ENCODE results near the gene RIN3. TPM values are rescaled to one million over a fixed set of nuclear protein-coding genes. Genes with fewer than 3 reads are reported as not detected.

The RIN3 gene
- total RNA-seq, 2 donors from 2014 or later = 47.4 to 54.2 TPM

GRCh38 chr14:92472860-92473259 lies 40.7 kb upstream of the RIN3 start:
- DNase-seq (ENCODE audit: low spot score) (no peak), ATAC-seq (ENCODE audit: insufficient number of reproducible peaks, low FRiP score, low read depth) (no peak)
- peaks cover 0 to 4% of the 10 kb centered on the region in 2 donors for H3K4me1 ChIP-seq (ENCODE audit: control insufficient read depth in 1 of 2, low read depth in 2 of 2)
- no peaks in the 10 kb centered on the region for H3K36me3 ChIP-seq
- no peaks in the 10 kb centered on the region for H3K27me3 ChIP-seq (replicated peaks; ENCODE audit: insufficient read depth)
- no peaks in the 10 kb centered on the region for H3K9me3 ChIP-seq
- no peak overlapping the region for H3K4me3 ChIP-seq
- TF ChIP-seq CTCF (IDR thresholded peaks at IDR 0.05) = no peak
- no peak overlapping the region for H3K27ac ChIP-seq

- no peak overlapping the region for H3K27ac ChIP-seq
- ATAC-seq (ENCODE audit: insufficient number of reproducible peaks, low FRiP score, low read depth) (no peak), DNase-seq (ENCODE audit: low spot score) (no peak)
Measured at GRCh38 chr14:92473261-92473968, 40.2 kb upstream of the RIN3 start.

GRCh38 chr14:92473969-92474535 lies 39.5 kb upstream of the RIN3 start:
- ATAC-seq (ENCODE audit: insufficient number of reproducible peaks, low FRiP score, low read depth) = no peak
- Histone ChIP-seq H3K9me3 (no peaks in the 10 kb centered on the region), H3K36me3 (no peaks in the 10 kb centered on the region), H3K4me3 (no peak overlapping the region), H3K4me1 (ENCODE audit: control insufficient read depth in 1 of 2, low read depth in 2 of 2) (peaks cover 0 to 4% of the 10 kb centered on the region in 2 donors), H3K27ac (no peak overlapping the region), H3K27me3 (replicated peaks; ENCODE audit: insufficient read depth) (no peaks in the 10 kb centered on the region)
- DNase-seq (ENCODE audit: low spot score) = no peak
- TF ChIP-seq CTCF (IDR thresholded peaks at IDR 0.05) = no peak

More at GRCh38 chr14:92473261-92473968, 40.2 kb upstream of the RIN3 start:
- H3K9me3 ChIP-seq = no peaks in the 10 kb centered on the region
- no peaks in the 10 kb centered on the region for H3K27me3 ChIP-seq (replicated peaks; ENCODE audit: insufficient read depth)
- no peak overlapping the region for H3K4me3 ChIP-seq
- TF ChIP-seq CTCF (IDR thresholded peaks at IDR 0.05) = no peak
- no peaks in the 10 kb centered on the region for H3K36me3 ChIP-seq
- peaks cover 0 to 4% of the 10 kb centered on the region in 2 donors for H3K4me1 ChIP-seq (ENCODE audit: control insufficient read depth in 1 of 2, low read depth in 2 of 2)

GRCh38 chr14:92475037-92475436 lies 38.5 kb upstream of the RIN3 start:
- no peaks in the 10 kb centered on the region for H3K27me3 ChIP-seq (replicated peaks; ENCODE audit: insufficient read depth)
- no peaks in the 10 kb centered on the region for H3K36me3 ChIP-seq
- ATAC-seq (ENCODE audit: insufficient number of reproducible peaks, low FRiP score, low read depth) (no peak), DNase-seq (ENCODE audit: low spot score) (no peak)
- H3K4me3 ChIP-seq = no peak overlapping the region
- TF ChIP-seq CTCF (IDR thresholded peaks at IDR 0.05) = no peak
- H3K9me3 ChIP-seq = no peaks in the 10 kb centered on the region
- H3K4me1 ChIP-seq (ENCODE audit: control insufficient read depth in 1 of 2, low read depth in 2 of 2) = peaks cover 0 to 4% of the 10 kb centered on the region in 2 donors
- H3K27ac ChIP-seq = no peak overlapping the region

- Histone ChIP-seq H3K36me3 (no peaks in the 10 kb centered on the region), H3K27me3 (replicated peaks; ENCODE audit: insufficient read depth) (no peaks in the 10 kb centered on the region), H3K9me3 (no peaks in the 10 kb centered on the region), H3K4me3 (no peak overlapping the region), H3K27ac (no peak overlapping the region), H3K4me1 (ENCODE audit: control insufficient read depth in 1 of 2, low read depth in 2 of 2) (peaks cover 0 to 4% of the 10 kb centered on the region in 2 donors)
- ATAC-seq (ENCODE audit: insufficient number of reproducible peaks, low FRiP score, low read depth) (no peak), DNase-seq (ENCODE audit: low spot score) (no peak)
- TF ChIP-seq CTCF (IDR thresholded peaks at IDR 0.05) = no peak
Measured at GRCh38 chr14:92475451-92476187, 38.0 kb upstream of the RIN3 start.

Data from thoracic aorta (tissue), 2 donors.